K562 (cell line): ENCODE results near the gene BPTF. TPM values are rescaled to one million over a fixed set of nuclear protein-coding genes. Genes with fewer than 3 reads are reported as not detected.
A peak's percentile ranks its signal among the peaks of the same experiment; 100 is the strongest.
"Not testable (repeated sequence)": the region's sequence is repeated elsewhere in the genome, so short reads cannot be mapped to it uniquely, and the experiment has no call there.

Experiments
- ATAC-seq: fragments of 200-7000 bp; cut with Tn5 transposase; 3 replicates; pipeline ENCODE4 v1.9.1; 2020; ENCODE audit warnings: moderate library complexity
- BruUV-seq: library from RNA; stranded (reverse); fragments of 400-500 nt; replicated peaks from 2 replicates; lab custom pipeline; 2021; lab: Mats Ljungman, UMichigan
- CTCF ChIA-PET: fragments of 300-600 bp; formaldehyde crosslinking; extraction: SDS; loops from one replicate; lab custom pipeline; 2021; ENCODE audit warnings: low intra/inter-chr PET ratio; lab: Yijun Ruan, JAX
- POLR2A ChIA-PET: fragments of 300-600, 350-650 bp; sonication (Branson Sonifier 250); formaldehyde crosslinking; extraction: SDS; loops from one replicate; lab custom pipeline; 2021; ENCODE audit warnings: antibody characterized with exemption, inconsistent platforms; lab: Yijun Ruan, JAX
- DNase-seq, 4 experiments: peaks; one replicate each; pipeline versions ENCODE4 v3.0.0 to v3.0.0-alpha.2; 2011 to 2018; ENCODE audit warnings: low spot score in 3 of 4, mixed read lengths in 3 of 4; ENCODE audit errors: extremely low read depth in 1 of 4
- FAIRE-seq: peaks from 2 replicates; lab custom pipeline; 2011; peaks lifted over from hg19 to GRCh38; lab: Jason Lieb, UNC
- H2AFZ ChIP-seq: 2 replicates; pipeline ENCODE4 v1.6.0; 2011; ENCODE audit warnings: low read depth, low read length, control low read depth, inconsistent platforms
- H3K27ac ChIP-seq: fragments of 200-600 bp; 3 replicates; pipeline ENCODE4 v1.8.0; 2011; ENCODE audit warnings: low read depth, mild to moderate bottlenecking, control low read depth, inconsistent platforms, low read length, moderate library complexity, mixed read lengths; ENCODE audit errors: extremely low read depth
- H3K27me3 ChIP-seq, 2 experiments: fragments of 300-600 bp in 1 of 2; 2 replicates in 1 of 2; 3 replicates in 1 of 2; pipeline versions ENCODE4 v1.6.0 to v1.8.0; 2011; ENCODE audit warnings: inconsistent platforms in 2 of 2, low read length in 2 of 2, mild to moderate bottlenecking in 1 of 2, mixed read lengths in 1 of 2, moderate library complexity in 1 of 2; ENCODE audit not compliant: control insufficient read depth in 2 of 2, insufficient read depth in 2 of 2
- H3K36me3 ChIP-seq: fragments of 300-600 bp; 3 replicates; pipeline ENCODE4 v1.8.0; 2011; ENCODE audit warnings: mild to moderate bottlenecking, low read length, inconsistent platforms; ENCODE audit not compliant: control insufficient read depth, insufficient read depth
- H3K4me1 ChIP-seq, 2 experiments: fragments of 200-600 bp in 1 of 2; replicated peaks in 1 of 2; 2 replicates in 1 of 2; 3 replicates in 1 of 2; pipeline versions ENCODE4 v1.5.1 to v1.8.0; 2011; ENCODE audit warnings: inconsistent platforms in 2 of 2, low read length in 2 of 2, mild to moderate bottlenecking in 1 of 2, mixed read lengths in 1 of 2, moderate library complexity in 1 of 2; ENCODE audit not compliant: control insufficient read depth in 2 of 2, insufficient read depth in 2 of 2
- H3K4me2 ChIP-seq: 2 replicates; pipeline ENCODE4 v1.6.1; 2011; ENCODE audit warnings: low read length, control low read depth, inconsistent platforms, mixed read lengths; ENCODE audit not compliant: insufficient read depth
- H3K4me3 ChIP-seq: fragments of 200-600 bp; sonication (generic), shearing (Covaris generic); 2 replicates; pipeline ENCODE4 v1.5.1; 2016; ENCODE audit warnings: control low read depth, inconsistent platforms
- H3K79me2 ChIP-seq: fragments of 200-600 bp; 3 replicates; pipeline ENCODE4 v1.8.0; 2011; ENCODE audit warnings: low read length, inconsistent platforms; ENCODE audit not compliant: control insufficient read depth, insufficient read depth
- H3K9ac ChIP-seq, 2 experiments: 2 replicates each; pipeline versions ENCODE4 v1.6.0 to v1.6.1; 2011; ENCODE audit warnings: low read depth in 2 of 2, low read length in 2 of 2, control low read depth in 1 of 2, inconsistent platforms in 1 of 2, mild to moderate bottlenecking in 1 of 2, mixed read lengths in 1 of 2; ENCODE audit not compliant: insufficient read depth in 1 of 2
- H3K9me1 ChIP-seq: one replicate; pipeline ENCODE4 v1.6.0; 2011; ENCODE audit warnings: inconsistent platforms, mild to moderate bottlenecking, low read length, moderate library complexity; ENCODE audit not compliant: control insufficient read depth, insufficient read depth
- H3K9me3 ChIP-seq: replicated peaks from 2 replicates; pipeline ENCODE4 v1.5.1; 2011; ENCODE audit warnings: low read depth, low read length, inconsistent platforms; ENCODE audit not compliant: control insufficient read depth, insufficient read depth
- H4K20me1 ChIP-seq: replicated peaks from 2 replicates; pipeline ENCODE4 v1.6.1; 2011; ENCODE audit warnings: low read length, inconsistent platforms, mixed read lengths; ENCODE audit not compliant: control insufficient read depth, insufficient read depth
- WGBS: fragments of 100-300 bp; shearing (Covaris generic); methylation state at CpG from one replicate; pipeline ENCODE4 v1.1.6; 2016; ENCODE audit warnings: low coverage, mixed read lengths; ENCODE audit not compliant: insufficient coverage; ENCODE audit errors: missing lambda C conversion rate; 5-methylcytosine and 5-hydroxymethylcytosine counted together
- in situ Hi-C: fragments of 300-500 bp; cut with MboI; formaldehyde crosslinking; loops from 4 replicates; pipeline ENCODE4 v1.15.0; 2018; ENCODE audit warnings: inconsistent platforms, mixed read lengths
- intact Hi-C: fragments of 100-400 bp; cut with micrococcal nuclease; formaldehyde crosslinking; loops from 2 replicates; pipeline ENCODE4 v1.14.2; 2022
- polyA plus RNA-seq, 8 experiments: library from polyadenylated mRNA; depleted of rRNA in 4 of 8; stranded (reverse) in 5 of 8; unstranded in 3 of 8; fragments of >200 nt; fragmentation: Nextera tagmentation in 2 of 8; fragmentation: Illumina TruSeq in 1 of 8; extraction: Ambion mirVana in 2 of 8; extraction: Trizol in 1 of 8; gene quantifications; 2 replicates each; pipeline versions ENCODE4 v1.2.1 to v1.2.3, GENCODE V29; 2011 to 2014; ENCODE audit warnings: inconsistent platforms in 1 of 8, missing spikeins in 1 of 8
- total RNA-seq, 7 experiments: library from RNA; depleted of rRNA in 6 of 7; stranded (reverse); fragments of >200 nt in 6 of 7; fragmentation: Illumina TruSeq in 2 of 7; extraction: Trizol in 2 of 7; gene quantifications; 2 replicates each; pipeline versions ENCODE4 v1.2.1 to v1.2.3, GENCODE V29; 2011 to 2021; ENCODE audit warnings: low replicate concordance in 1 of 7

The BPTF gene
- total and polyA plus RNA-seq, 9 of the 15 experiments (the other 6 are each of a cell fraction or from before 2014, with no cell fraction given) = 12.5 to 52.1 (median 26.9) TPM

- WGBS = 78% methylated on average over 3 of the region's 3 CpGs
- H3K4me2 ChIP-seq, ATAC-seq, H3K4me1 ChIP-seq, H3K4me3 ChIP-seq, intact Hi-C loops, H2AFZ ChIP-seq, CTCF ChIA-PET, H3K79me2 ChIP-seq, H4K20me1 ChIP-seq, H3K27me3 ChIP-seq, H3K27ac ChIP-seq, BruUV-seq, H3K9me1 ChIP-seq, H3K9me3 ChIP-seq, FAIRE-seq, H3K9ac ChIP-seq, DNase-seq: not testable (repeated sequence)
- POLR2A ChIA-PET = interaction anchor here (1.2 kb wide), 1 partner anchor 33 kb away, joined by 4 read pairs; no protein-coding TSS in a partner anchor
- H3K36me3 ChIP-seq = peaks cover 44% of the 10 kb centered on the region
- in situ Hi-C loops = loop anchor here (25.0 kb wide), 2 partner anchors 502 to 802 kb away; partner anchors contain the start of gene WIPI1
Observed at GRCh38 chr17:67960276-67960675, 135.0 kb downstream of the BPTF start.

GRCh38 chr17:67962156-67962555 lies 136.9 kb downstream of the BPTF start:
- in situ Hi-C loops = loop anchor here (25.0 kb wide), 2 partner anchors 500 to 800 kb away; partner anchors contain the start of gene WIPI1
- H3K4me2 ChIP-seq, POLR2A ChIA-PET, H3K9me1 ChIP-seq, H3K27me3 ChIP-seq, H4K20me1 ChIP-seq, H3K4me3 ChIP-seq, H3K4me1 ChIP-seq, H3K79me2 ChIP-seq, ATAC-seq, H3K9ac ChIP-seq, CTCF ChIA-PET, H3K9me3 ChIP-seq, BruUV-seq, intact Hi-C loops, H2AFZ ChIP-seq, DNase-seq, FAIRE-seq: not testable (repeated sequence)
- 76% methylated on average over 2 of the region's 2 CpGs for WGBS
- peaks cover 52% of the 10 kb centered on the region for H3K36me3 ChIP-seq
- H3K27ac ChIP-seq = peak overlapping the region; percentile 41; the same call in 1 of the 3 replicates
